ENCODE data around the gene TRMT44.
"Not testable (repeated sequence)": the region's sequence is repeated elsewhere in the genome, so short reads cannot be mapped to it uniquely, and the experiment has no call there.

DNA sequence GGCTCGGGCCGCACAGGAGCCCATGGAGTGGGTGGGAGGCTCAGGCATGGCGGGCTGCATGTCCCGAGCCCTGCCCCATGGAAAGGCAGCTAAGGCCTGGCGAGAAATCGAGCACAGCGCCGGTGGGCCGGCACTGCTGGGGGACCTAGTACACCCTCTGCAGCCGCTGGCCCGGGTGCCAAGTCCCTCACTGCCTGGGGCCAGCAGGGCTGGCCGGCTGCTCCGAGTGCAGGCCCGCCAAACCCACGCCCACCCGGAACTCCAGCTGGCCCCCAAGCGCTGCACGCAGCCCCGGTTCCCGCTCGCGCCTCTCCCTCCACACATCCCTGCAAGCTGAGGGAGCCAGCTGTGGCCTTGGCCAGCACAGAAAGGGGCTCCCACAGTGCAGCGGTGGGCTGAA, 50.9 kb downstream of the TRMT44 start:
- not testable (repeated sequence) for TF ChIP-seq EZH2 (IDR thresholded peaks at IDR 0.05); POLR2AphosphoS5 (IDR thresholded peaks at IDR 0.05; ENCODE audit: borderline replicate concordance, low read depth, low read length)
